GM12801 (cell line): ENCODE data around the gene RBM44.

ENCODE experiments used
- CTCF ChIP-seq: IDR thresholded peaks from one replicate; pipeline ENCODE4 v1.5.1; 2011; ENCODE audit warnings: control low read depth; ENCODE audit not compliant: insufficient read length; ENCODE audit errors: extremely low read depth

RBM44 gene

GRCh38 chr2:237818066-237818473 lies 19.5 kb downstream of the RBM44 start:
- TF ChIP-seq CTCF: no peak

GRCh38 chr2:237819231-237819630 lies 20.7 kb downstream of the RBM44 start:
- no peak for TF ChIP-seq CTCF

GRCh38 chr2:237820421-237820820 lies 21.8 kb downstream of the RBM44 start:
- TF ChIP-seq CTCF: no peak

- TF ChIP-seq CTCF: no peak
These were observed 25.0 kb downstream of the RBM44 start for GRCh38 chr2:237823544-237823943.

GRCh38 chr2:237824085-237824484 lies 25.5 kb downstream of the RBM44 start:
- TF ChIP-seq CTCF: no peak

- TF ChIP-seq CTCF: no peak
These were observed 28.9 kb downstream of the RBM44 start for GRCh38 chr2:237827421-237827987.

- TF ChIP-seq CTCF: no peak
These were observed 31.9 kb downstream of the RBM44 start for GRCh38 chr2:237830522-237830921.

GRCh38 chr2:237833546-237833945 lies 35.0 kb downstream of the RBM44 start:
- no peak for TF ChIP-seq CTCF
